Neutrophil (primary cell): ENCODE measurements around the gene EIF2B5.
"Not testable (repeated sequence)": the region's sequence is repeated elsewhere in the genome, so short reads cannot be mapped to it uniquely, and the experiment has no call there.

Source experiments
- H3K27ac ChIP-seq: fragments of 200-600 bp; sonication (generic); 2 replicates; pipeline ENCODE4 v1.5.1; 2016; ENCODE audit warnings: mild to moderate bottlenecking, moderate library complexity
- H3K27me3 ChIP-seq: fragments of 200-600 bp; sonication (generic); 2 replicates; pipeline ENCODE4 v1.6.0; 2016; ENCODE audit warnings: mild to moderate bottlenecking
- H3K36me3 ChIP-seq: fragments of 200-600 bp; sonication (generic); 2 replicates; pipeline ENCODE4 v1.5.1; 2017
- H3K4me1 ChIP-seq, 2 experiments: fragments of 200-600 bp in 1 of 2; sonication (generic) in 1 of 2; 1 replicate in 1 of 2; 2 replicates in 1 of 2; pipeline versions ENCODE4 v1.5.1 to v1.6.1; 2013 to 2016; ENCODE audit warnings: low read depth in 1 of 2, low read length in 1 of 2, mild to moderate bottlenecking in 1 of 2, moderate library complexity in 1 of 2; ENCODE audit not compliant: control insufficient read depth in 1 of 2, insufficient read depth in 1 of 2
- H3K4me3 ChIP-seq, 2 experiments: fragments of 200-600 bp in 1 of 2; sonication (generic) in 1 of 2; 1 replicate in 1 of 2; 2 replicates in 1 of 2; pipeline ENCODE4 v1.5.1; 2013 to 2016; ENCODE audit warnings: low read depth in 1 of 2, low read length in 1 of 2, mild to moderate bottlenecking in 1 of 2, moderate library complexity in 1 of 2
- H3K9me3 ChIP-seq: fragments of 200-600 bp; sonication (generic); 2 replicates; pipeline ENCODE4 v1.5.1; 2016
- TF ChIP-seq, protein P1 (sequence below): fragments of 200-600 bp; sonication (generic); IDR thresholded peaks from 2 replicates; pipeline ENCODE4 v1.5.1; 2016; ENCODE audit warnings: antibody characterized with exemption

Gene EIF2B5

DNA sequence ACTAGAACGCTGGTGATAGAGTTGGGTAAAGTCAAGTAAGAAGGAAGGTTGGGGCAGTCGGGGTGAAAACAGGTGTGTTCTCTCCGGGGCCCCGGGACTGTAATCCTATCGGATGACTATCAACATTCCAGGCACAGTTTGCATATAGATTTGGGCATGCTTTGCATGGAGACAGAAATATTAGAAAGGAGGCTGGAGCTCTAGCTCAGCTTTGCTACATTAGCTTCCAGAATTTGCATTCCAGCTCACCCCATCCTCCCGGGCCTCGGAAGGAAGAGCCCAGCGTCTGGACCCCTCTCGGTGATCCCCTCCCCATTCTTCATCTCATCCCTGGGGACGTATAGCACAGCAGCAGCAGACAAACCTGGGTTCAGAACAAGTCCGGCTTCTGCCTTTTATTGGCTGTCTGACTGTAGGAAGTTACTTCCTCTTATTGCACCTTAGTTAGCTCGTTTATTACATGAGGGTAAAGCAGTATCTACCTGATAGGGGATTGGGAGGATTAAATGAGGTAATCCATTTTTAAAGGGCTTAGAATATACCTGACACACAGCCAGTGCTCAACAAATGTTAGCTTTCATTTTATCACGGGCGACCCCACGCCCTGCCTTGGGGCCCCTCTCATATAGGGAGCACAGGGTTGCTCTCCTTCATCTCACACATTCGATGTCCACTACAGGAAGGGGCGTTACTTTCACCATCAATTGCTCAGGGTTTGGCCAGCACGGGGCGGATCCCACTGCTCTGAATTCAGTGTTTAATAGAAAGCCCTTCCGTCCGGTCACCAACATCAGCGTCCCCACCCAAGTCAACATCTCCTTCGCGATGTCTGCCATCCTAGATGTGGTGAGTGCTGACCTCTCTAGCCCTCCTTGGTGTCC is 35.1 kb upstream of the EIF2B5 start:
- Histone ChIP-seq H3K4me3 (no peak overlapping the region), H3K9me3 (no peaks in the 10 kb centered on the region), H3K36me3 (no peaks in the 10 kb centered on the region), H3K27me3 (peaks cover 11% of the 10 kb centered on the region), H3K27ac (no peak overlapping the region), H3K4me1 (no peaks in the 10 kb centered on the region)
- TF ChIP-seq, protein P1, sequence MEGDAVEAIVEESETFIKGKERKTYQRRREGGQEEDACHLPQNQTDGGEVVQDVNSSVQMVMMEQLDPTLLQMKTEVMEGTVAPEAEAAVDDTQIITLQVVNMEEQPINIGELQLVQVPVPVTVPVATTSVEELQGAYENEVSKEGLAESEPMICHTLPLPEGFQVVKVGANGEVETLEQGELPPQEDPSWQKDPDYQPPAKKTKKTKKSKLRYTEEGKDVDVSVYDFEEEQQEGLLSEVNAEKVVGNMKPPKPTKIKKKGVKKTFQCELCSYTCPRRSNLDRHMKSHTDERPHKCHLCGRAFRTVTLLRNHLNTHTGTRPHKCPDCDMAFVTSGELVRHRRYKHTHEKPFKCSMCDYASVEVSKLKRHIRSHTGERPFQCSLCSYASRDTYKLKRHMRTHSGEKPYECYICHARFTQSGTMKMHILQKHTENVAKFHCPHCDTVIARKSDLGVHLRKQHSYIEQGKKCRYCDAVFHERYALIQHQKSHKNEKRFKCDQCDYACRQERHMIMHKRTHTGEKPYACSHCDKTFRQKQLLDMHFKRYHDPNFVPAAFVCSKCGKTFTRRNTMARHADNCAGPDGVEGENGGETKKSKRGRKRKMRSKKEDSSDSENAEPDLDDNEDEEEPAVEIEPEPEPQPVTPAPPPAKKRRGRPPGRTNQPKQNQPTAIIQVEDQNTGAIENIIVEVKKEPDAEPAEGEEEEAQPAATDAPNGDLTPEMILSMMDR: no peak

DNA sequence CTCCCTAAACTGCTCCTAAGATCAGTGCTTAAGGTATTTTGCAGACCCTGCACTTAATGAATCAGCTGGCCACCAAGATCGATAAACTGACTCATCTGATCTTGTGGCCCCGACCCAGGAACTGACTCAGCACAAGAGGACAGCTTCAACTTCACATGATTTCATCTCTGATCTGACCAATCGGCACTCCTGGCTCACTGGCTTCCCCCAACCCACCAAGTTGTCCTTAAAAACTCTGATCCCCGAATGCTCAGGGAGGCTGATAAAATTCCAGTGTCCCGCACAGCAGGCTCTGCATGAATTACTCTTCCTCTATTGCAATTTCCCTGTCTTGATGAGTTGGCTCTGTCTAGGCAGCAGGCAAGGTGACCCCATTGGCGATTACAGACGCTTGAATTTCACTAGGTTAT is 24.8 kb upstream of the EIF2B5 start:
- H3K9me3 ChIP-seq: no peaks in the 10 kb centered on the region
- no peaks in the 10 kb centered on the region for H3K27me3 ChIP-seq
- TF ChIP-seq, protein P1: no peak
- no peaks in the 10 kb centered on the region for H3K36me3 ChIP-seq
- no peaks in the 10 kb centered on the region for H3K4me1 ChIP-seq
- no peak overlapping the region for H3K4me3 ChIP-seq
- H3K27ac ChIP-seq: no peak overlapping the region

GRCh38 chr3:184116017-184116416 is 19.1 kb upstream of the EIF2B5 start:
- H3K4me3 ChIP-seq: no peak overlapping the region
- TF ChIP-seq, protein P1: no peak

GRCh38 chr3:184117636-184118035 is 17.5 kb upstream of the EIF2B5 start:
- H3K4me1 ChIP-seq: no peaks in the 10 kb centered on the region
- H3K27ac ChIP-seq: no peak overlapping the region
- no peaks in the 10 kb centered on the region for H3K27me3 ChIP-seq
- H3K36me3 ChIP-seq: no peaks in the 10 kb centered on the region
- H3K9me3 ChIP-seq: no peaks in the 10 kb centered on the region
- H3K4me3 ChIP-seq: no peak overlapping the region
- TF ChIP-seq, protein P1: no peak

More at GRCh38 chr3:184116017-184116416, 19.1 kb upstream of the EIF2B5 start:
- Histone ChIP-seq H3K27ac (no peak overlapping the region), H3K27me3 (no peaks in the 10 kb centered on the region), H3K9me3 (no peaks in the 10 kb centered on the region), H3K4me1 (no peaks in the 10 kb centered on the region), H3K36me3 (no peaks in the 10 kb centered on the region)

- H3K4me3 ChIP-seq, H3K27ac ChIP-seq, H3K27me3 ChIP-seq, H3K36me3 ChIP-seq, H3K4me1 ChIP-seq, H3K9me3 ChIP-seq: not testable (repeated sequence)
These were observed 14.1 kb upstream of the EIF2B5 start for GRCh38 chr3:184121031-184121430.

DNA sequence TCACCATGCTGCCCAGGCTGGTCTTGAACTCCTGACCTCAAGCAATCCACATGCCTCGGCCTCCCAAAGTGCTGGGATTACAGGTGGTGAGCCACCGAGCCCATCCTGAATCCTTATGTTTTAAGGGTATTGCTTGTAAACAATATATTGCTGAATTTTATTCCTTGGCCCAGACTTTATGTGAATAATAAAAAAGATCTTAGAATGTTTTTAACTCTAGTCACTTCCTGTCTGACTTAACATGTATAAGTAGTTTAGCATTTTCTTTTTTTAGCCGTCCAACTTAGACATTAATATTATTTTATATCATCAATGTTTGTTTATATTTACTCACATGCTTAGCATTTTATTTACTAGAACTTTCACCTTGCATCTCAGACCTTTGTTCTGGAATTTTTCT is 9.2 kb upstream of the EIF2B5 start:
- Histone ChIP-seq H3K27me3 (no peaks in the 10 kb centered on the region), H3K4me1 (no peaks in the 10 kb centered on the region), H3K27ac (no peak overlapping the region), H3K4me3 (no peak overlapping the region), H3K9me3 (no peaks in the 10 kb centered on the region), H3K36me3 (no peaks in the 10 kb centered on the region)
- TF ChIP-seq, protein P1: no peak
